ENCODE data around the gene TMEM9. TPM values are rescaled to one million over a fixed set of nuclear protein-coding genes. Genes with fewer than 3 reads are reported as not detected.

Gene TMEM9
- total and polyA plus RNA-seq, 10 of the 15 experiments (the other 5 are each of a cell fraction or from before 2014, with no cell fraction given) = 7.2 to 46.1 (median 17.3) TPM

DNA sequence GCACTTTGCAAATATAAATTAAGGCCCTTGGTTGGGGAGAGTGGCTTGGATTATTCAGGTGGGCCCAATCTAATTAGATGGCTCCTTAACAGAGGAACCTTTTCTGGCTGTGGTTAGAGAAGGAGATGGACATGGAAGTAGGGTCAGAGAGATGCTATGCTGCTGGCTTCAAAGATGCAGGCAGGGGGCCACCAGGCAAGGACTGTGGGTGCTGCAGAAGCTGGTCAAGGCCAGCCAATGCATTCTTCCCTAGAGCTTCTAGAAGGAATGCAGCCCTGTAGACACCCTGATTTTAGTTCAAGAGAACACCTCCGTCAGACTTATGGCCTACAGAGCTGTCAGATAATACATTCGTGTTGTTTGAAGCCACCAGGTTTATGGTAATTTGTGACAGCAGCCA, 3.7 kb upstream of the TMEM9 start:
- no peak overlapping the region for H3K9ac ChIP-seq (ENCODE audit: control insufficient read depth, insufficient read depth, low read length)
- no peaks in the 10 kb centered on the region for H4K20me1 ChIP-seq (ENCODE audit: control insufficient read depth, insufficient read depth)
- SMC1A ChIA-PET (ENCODE audit: uncharacterized antibody, unreplicated experiment) = no interaction called here
- no peak for ATAC-seq
- RAD21 ChIA-PET (ENCODE audit: unreplicated experiment) = no interaction called here
- H3K36me3 ChIP-seq (ENCODE audit: control insufficient read depth in 2 of 2, insufficient read depth in 2 of 2, low read length in 1 of 2) = no peaks in the 10 kb centered on the region
- H3K27ac ChIP-seq (ENCODE audit: control insufficient read depth, insufficient read depth) = no peak overlapping the region
- no peak for DNase-seq (ENCODE audit: low read depth, low spot score)
- no peak overlapping the region for H3K4me3 ChIP-seq
- POLR2A ChIA-PET = no interaction called here
- peaks cover 5% of the 10 kb centered on the region; the same call in 1 of the 2 replicates for H3K79me2 ChIP-seq (ENCODE audit: control insufficient read depth, insufficient read depth, low read length)
- H3K9me3 ChIP-seq (replicated peaks; ENCODE audit: control insufficient read depth, insufficient read depth, low read length) = no peaks in the 10 kb centered on the region
- H3K4me2 ChIP-seq (ENCODE audit: control insufficient read depth, insufficient read depth) = no peak overlapping the region
- in situ Hi-C loops (cut with MboI) = no loop called here
- intact Hi-C loops (cut with micrococcal nuclease; ENCODE audit: unreplicated experiment) = no loop called here
- H3K27me3 ChIP-seq (replicated peaks in 1 of 2; ENCODE audit: control insufficient read depth in 2 of 2, insufficient read depth in 2 of 2, low read length in 1 of 2) = no peaks in the 10 kb centered on the region; a peak in 2 of 4 replicates
- WGBS (ENCODE audit: insufficient coverage, insufficient replicate concordance, low lambda C conversion rate, missing lambda C conversion rate) = 5% methylated on average over 2 of the region's 2 CpGs
- CTCF ChIA-PET = interaction anchor here (1.2 to 1.8 kb wide), 3 partner anchors 8 to 186 kb away, joined by 3 to 10 read pairs (median 4); no protein-coding TSS in a partner anchor
- BruUV-seq (replicated peaks) = no TSS peak
- TF ChIP-seq, protein P1, sequence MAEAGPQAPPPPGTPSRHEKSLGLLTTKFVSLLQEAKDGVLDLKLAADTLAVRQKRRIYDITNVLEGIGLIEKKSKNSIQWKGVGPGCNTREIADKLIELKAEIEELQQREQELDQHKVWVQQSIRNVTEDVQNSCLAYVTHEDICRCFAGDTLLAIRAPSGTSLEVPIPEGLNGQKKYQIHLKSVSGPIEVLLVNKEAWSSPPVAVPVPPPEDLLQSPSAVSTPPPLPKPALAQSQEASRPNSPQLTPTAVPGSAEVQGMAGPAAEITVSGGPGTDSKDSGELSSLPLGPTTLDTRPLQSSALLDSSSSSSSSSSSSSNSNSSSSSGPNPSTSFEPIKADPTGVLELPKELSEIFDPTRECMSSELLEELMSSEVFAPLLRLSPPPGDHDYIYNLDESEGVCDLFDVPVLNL (IDR thresholded peaks at IDR 0.05; ENCODE audit: low read depth, low read length) = no peak
- TF ChIP-seq NFIC (IDR thresholded peaks at IDR 0.05; ENCODE audit: low read depth, low read length) (no peak), TCF7 (IDR thresholded peaks at IDR 0.05; ENCODE audit: borderline replicate concordance) (no peak), ZNF384 (IDR thresholded peaks at IDR 0.05; ENCODE audit: borderline replicate concordance, low read depth, low read length) (no peak), JUND (IDR thresholded peaks at IDR 0.05; ENCODE audit: low read depth, low read length) (no peak)
- FAIRE-seq = no peak
- H3K4me1 ChIP-seq (ENCODE audit: control insufficient read depth, insufficient read depth, low read length) = peaks cover 10% of the 10 kb centered on the region
- H2AFZ ChIP-seq (ENCODE audit: control insufficient read depth, low read depth, low read length) = no peak overlapping the region

DNA sequence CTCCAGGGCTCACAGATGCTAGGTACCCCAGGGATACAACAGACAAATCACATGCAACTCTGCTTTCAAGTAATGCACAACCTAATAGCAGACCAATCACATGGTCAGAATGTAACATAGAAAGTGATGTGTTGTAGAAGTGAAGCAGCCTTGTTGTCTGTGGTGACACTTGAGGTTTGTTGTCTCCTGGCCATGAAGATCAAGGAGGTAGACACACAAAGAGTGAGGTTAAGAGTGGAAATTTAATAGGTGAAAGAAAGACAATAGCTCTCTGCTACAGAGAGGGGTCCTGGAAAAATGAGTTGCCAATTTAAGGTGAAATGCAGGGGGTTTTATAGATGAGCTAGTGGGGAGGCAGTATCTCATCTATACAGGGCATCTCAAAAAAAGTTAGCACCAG, 2.5 kb upstream of the TMEM9 start:
- ChIA-PET CTCF (no interaction called here), SMC1A (ENCODE audit: uncharacterized antibody, unreplicated experiment) (interaction anchor here (0.5 to 1.2 kb wide), 2 partner anchors 109 to 176 kb away, joined by 3 read pairs; no protein-coding TSS in a partner anchor), POLR2A (no interaction called here), RAD21 (ENCODE audit: unreplicated experiment) (no interaction called here)
- intact Hi-C loops (cut with micrococcal nuclease; ENCODE audit: unreplicated experiment) (no loop called here), in situ Hi-C loops (cut with MboI) (no loop called here)
- Histone ChIP-seq H3K27ac (ENCODE audit: control insufficient read depth, insufficient read depth) (no peak overlapping the region), H3K4me1 (ENCODE audit: control insufficient read depth, insufficient read depth, low read length) (peaks cover 12% of the 10 kb centered on the region), H3K4me2 (ENCODE audit: control insufficient read depth, insufficient read depth) (no peak overlapping the region), H2AFZ (ENCODE audit: control insufficient read depth, low read depth, low read length) (no peak overlapping the region), H3K9ac (ENCODE audit: control insufficient read depth, insufficient read depth, low read length) (no peak overlapping the region), H3K79me2 (ENCODE audit: control insufficient read depth, insufficient read depth, low read length) (peaks cover 5% of the 10 kb centered on the region; the same call in 1 of the 2 replicates), H3K27me3 (replicated peaks in 1 of 2; ENCODE audit: control insufficient read depth in 2 of 2, insufficient read depth in 2 of 2, low read length in 1 of 2) (no peaks in the 10 kb centered on the region; a peak in 1 of 4 replicates), H3K4me3 (no peak overlapping the region), H3K9me3 (replicated peaks; ENCODE audit: control insufficient read depth, insufficient read depth, low read length) (no peaks in the 10 kb centered on the region), H4K20me1 (ENCODE audit: control insufficient read depth, insufficient read depth) (no peaks in the 10 kb centered on the region), H3K36me3 (ENCODE audit: control insufficient read depth in 2 of 2, insufficient read depth in 2 of 2, low read length in 1 of 2) (0 out of 4 replicates have a peak, but pooled peaks cover 0 to under 1% of the 10 kb centered on the region in 2 experiments)
- ATAC-seq (no peak), FAIRE-seq (no peak), DNase-seq (ENCODE audit: low read depth, low spot score) (no peak)
- no TSS peak for BruUV-seq (replicated peaks)
- TF ChIP-seq, protein P2, sequence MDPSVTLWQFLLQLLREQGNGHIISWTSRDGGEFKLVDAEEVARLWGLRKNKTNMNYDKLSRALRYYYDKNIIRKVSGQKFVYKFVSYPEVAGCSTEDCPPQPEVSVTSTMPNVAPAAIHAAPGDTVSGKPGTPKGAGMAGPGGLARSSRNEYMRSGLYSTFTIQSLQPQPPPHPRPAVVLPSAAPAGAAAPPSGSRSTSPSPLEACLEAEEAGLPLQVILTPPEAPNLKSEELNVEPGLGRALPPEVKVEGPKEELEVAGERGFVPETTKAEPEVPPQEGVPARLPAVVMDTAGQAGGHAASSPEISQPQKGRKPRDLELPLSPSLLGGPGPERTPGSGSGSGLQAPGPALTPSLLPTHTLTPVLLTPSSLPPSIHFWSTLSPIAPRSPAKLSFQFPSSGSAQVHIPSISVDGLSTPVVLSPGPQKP (IDR thresholded peaks at IDR 0.05; ENCODE audit: low read depth, low read length) = no peak
- TF ChIP-seq CEBPB (IDR thresholded peaks at IDR 0.05; ENCODE audit: borderline replicate concordance in 1 of 2, low read depth in 2 of 2, low read length in 2 of 2) (no peak), GATAD2B (conservative IDR thresholded peaks at IDR 0.05; ENCODE audit: low read depth) (no peak), ZNF24 (IDR thresholded peaks at IDR 0.05) (no peak), MYB (IDR thresholded peaks at IDR 0.05; ENCODE audit: borderline replicate concordance, low read depth, low read length) (no peak), MTA3 (IDR thresholded peaks at IDR 0.05; ENCODE audit: borderline replicate concordance, low read length) (no peak), ETV6 (conservative IDR thresholded peaks at IDR 0.05 in 1 of 2, IDR thresholded peaks at IDR 0.05 in 1 of 2; ENCODE audit: borderline replicate concordance in 1 of 2, low read depth in 1 of 2) (no peak)
- TF ChIP-seq, protein P3, sequence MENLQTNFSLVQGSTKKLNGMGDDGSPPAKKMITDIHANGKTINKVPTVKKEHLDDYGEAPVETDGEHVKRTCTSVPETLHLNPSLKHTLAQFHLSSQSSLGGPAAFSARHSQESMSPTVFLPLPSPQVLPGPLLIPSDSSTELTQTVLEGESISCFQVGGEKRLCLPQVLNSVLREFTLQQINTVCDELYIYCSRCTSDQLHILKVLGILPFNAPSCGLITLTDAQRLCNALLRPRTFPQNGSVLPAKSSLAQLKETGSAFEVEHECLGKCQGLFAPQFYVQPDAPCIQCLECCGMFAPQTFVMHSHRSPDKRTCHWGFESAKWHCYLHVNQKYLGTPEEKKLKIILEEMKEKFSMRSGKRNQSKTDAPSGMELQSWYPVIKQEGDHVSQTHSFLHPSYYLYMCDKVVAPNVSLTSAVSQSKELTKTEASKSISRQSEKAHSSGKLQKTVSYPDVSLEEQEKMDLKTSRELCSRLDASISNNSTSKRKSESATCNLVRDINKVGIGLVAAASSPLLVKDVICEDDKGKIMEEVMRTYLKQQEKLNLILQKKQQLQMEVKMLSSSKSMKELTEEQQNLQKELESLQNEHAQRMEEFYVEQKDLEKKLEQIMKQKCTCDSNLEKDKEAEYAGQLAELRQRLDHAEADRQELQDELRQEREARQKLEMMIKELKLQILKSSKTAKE (IDR thresholded peaks at IDR 0.05; ENCODE audit: low read depth, poor library complexity, severe bottlenecking) = no peak

All from GM12878 (cell line).